Panc1 (cell line): ENCODE results near the gene C17orf100.

Experiments used
- POLR2AphosphoS5 ChIP-seq: IDR thresholded peaks from 2 replicates; pipeline ENCODE4 v1.6.1; 2012; ENCODE audit warnings: mild to moderate bottlenecking, low read depth, low read length, moderate library complexity
- TF ChIP-seq, protein P1 (sequence below), 2 experiments: IDR thresholded peaks; 2 replicates each; pipeline ENCODE4 v1.6.1; 2011 to 2012; ENCODE audit warnings: low read depth in 2 of 2, control low read depth in 1 of 2, low read length in 1 of 2, mild to moderate bottlenecking in 1 of 2, moderate library complexity in 1 of 2; ENCODE audit not compliant: insufficient read depth in 1 of 2

DNA sequence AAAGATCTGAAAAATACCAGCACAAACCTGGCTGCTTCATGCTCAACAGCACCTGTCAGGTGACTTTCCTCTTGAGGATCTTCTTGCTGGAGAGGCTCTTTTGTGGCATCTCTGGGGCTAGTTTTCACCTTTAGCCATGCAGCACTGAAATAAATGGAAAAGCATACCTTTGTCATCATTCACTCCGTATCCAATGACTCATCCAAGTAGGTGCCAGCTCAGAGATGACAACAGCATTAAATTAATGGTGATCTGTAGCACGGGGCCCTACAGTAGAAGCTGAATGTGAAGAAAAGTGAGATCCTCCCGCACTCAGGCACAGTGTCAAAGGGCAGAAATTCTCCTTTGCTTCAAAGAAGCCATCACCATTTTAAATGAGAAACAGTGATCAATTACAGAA, 43.2 kb upstream of the C17orf100 start:
- TF ChIP-seq POLR2AphosphoS5, result no peak
- TF ChIP-seq, protein P1, sequence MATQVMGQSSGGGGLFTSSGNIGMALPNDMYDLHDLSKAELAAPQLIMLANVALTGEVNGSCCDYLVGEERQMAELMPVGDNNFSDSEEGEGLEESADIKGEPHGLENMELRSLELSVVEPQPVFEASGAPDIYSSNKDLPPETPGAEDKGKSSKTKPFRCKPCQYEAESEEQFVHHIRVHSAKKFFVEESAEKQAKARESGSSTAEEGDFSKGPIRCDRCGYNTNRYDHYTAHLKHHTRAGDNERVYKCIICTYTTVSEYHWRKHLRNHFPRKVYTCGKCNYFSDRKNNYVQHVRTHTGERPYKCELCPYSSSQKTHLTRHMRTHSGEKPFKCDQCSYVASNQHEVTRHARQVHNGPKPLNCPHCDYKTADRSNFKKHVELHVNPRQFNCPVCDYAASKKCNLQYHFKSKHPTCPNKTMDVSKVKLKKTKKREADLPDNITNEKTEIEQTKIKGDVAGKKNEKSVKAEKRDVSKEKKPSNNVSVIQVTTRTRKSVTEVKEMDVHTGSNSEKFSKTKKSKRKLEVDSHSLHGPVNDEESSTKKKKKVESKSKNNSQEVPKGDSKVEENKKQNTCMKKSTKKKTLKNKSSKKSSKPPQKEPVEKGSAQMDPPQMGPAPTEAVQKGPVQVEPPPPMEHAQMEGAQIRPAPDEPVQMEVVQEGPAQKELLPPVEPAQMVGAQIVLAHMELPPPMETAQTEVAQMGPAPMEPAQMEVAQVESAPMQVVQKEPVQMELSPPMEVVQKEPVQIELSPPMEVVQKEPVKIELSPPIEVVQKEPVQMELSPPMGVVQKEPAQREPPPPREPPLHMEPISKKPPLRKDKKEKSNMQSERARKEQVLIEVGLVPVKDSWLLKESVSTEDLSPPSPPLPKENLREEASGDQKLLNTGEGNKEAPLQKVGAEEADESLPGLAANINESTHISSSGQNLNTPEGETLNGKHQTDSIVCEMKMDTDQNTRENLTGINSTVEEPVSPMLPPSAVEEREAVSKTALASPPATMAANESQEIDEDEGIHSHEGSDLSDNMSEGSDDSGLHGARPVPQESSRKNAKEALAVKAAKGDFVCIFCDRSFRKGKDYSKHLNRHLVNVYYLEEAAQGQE (IDR thresholded peaks at IDR 0.05; ENCODE audit: insufficient read depth in 1 of 2, low read depth in 2 of 2, low read length in 1 of 2), result no peak
